CD4-positive, alpha-beta T cell treated with Interleukin-2 at 100 ng/mL for 4 hours (primary cell): ENCODE data around the gene PEX6.

Experiments used
- DNase-seq: peaks from one replicate; pipeline ENCODE4 v3.0.0-alpha.2; 2020; ENCODE audit warnings: low spot score

PEX6 gene

DNA sequence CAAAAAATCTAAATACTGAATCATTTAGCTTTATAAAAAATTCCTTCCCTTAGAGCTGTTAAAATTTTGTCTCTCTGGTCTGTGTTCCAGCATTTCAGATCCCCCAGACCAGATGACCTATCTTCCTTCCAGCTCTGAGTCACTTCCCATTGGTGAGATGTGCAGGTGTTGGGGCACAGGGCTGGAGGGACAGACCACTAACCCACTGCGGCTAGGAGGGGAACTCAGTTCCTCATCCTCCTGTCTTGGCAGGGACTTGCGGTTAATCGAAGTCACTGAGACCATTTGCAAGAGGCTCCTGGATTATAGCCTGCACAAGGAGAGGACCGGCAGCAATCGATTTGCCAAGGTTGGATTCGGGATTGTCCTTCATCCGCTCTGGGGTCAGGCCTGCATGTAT is 43.7 kb downstream of the PEX6 start:
- DNase-seq = no peak

DNA sequence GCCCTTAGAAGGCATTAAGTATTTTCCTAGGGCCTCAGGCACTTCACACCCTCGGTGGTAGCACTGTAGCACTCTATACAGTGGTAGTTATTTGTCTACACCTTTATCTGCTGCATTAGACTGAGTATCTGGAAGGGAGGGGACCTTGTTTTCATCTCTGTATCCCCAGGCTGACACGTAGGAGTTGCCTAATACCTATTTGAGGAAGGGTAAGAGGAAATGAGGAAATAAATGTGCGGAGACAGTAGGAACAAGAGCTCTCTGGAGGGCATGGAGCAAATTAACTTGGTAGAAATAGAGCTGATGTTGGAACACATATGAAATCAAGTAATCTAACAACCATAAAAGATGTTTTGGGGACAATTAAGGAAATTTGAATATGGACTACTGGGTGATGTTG is 45.8 kb downstream of the PEX6 start:
- DNase-seq = no peak

DNA sequence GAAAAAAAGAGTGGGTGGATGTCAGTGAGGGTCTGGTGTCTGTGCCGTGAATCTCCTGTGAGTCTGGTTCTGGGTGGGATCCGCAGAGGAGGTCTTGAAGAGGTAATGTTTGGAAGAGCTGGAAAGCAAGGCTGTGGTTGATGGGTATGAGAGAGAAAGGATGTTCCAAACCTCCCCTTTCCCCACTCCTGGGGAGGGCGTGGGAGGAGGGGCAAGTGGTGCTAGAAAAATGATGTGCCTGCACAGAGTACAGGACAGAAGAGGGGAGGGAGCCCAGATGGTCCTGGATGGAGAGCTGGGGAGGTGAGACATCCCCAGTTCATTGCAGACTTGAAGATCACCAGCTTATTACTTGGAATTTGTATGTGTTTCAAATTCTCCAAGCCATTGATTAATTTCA is 46.6 kb downstream of the PEX6 start:
- DNase-seq = no peak

DNA sequence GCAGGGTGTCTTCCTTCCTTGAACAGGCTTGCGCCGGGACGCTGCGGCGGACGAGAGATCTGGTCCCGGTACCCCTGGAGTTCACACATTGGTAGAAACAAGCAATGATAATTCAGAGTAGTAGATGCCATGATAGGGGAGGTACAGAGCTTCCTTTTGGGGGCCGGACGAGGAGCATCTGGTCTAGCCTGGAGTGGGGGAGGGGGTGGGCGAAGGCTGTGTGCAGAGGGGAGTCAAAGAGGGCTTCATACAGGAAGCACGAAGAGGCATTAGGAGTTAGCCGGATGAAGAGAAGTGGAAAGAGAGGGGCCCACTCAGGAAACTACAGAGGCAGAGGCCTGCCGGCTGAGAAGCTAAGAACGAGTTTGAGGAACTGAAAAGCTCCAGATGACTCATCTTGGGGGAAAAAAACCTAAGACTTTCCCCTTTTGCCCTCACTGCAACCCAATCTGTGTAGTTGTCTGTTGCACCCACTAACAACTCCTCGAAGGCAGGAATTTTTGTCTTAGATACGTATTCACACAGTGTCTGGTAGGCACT is 49.1 kb downstream of the PEX6 start:
- DNase-seq = peak; percentile 75

DNA sequence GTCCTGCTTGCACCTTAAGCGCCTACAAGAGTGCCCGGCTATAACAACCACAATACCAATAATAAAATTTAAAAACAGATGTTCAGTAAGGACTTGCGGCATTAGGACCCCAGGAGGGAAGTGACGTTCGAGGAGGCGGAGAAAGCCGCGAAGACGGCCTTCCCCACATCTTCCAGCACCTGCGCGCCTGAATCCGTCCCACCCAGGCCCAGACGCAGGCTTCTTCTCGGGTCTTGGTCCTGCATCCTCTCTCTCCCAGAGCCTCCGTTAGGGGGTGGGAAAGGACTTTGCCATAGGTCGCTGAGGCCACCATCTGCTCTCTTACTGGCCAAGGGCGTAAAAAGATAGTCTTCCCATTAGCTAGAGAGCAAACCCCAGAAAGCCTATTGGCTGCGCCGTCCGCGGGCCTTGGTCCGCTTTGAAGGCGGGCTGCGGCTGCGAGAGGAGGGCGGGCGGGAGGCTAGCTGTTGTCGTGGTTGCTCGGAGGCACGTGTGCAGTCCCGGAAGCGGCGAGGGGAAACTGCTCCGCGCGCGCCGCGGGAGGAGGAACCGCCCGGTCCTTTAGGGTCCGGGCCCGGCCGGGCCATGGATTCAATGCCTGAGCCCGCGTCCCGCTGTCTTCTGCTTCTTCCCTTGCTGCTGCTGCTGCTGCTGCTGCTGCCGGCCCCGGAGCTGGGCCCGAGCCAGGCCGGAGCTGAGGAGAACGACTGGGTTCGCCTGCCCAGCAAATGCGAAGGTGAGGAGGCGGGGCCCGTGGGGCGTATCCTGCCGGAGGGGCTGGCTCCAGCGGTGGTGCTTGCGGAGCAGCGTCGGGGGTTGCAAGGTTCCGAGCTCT is 49.8 kb downstream of the PEX6 start, which contains the start of gene CNPY3:
Gene CNPY3, plus strand, starts transcription at position 495 of the 835 bp plus-strand sequence. Its CDS starts 91 bp downstream, at position 586.
- DNase-seq = peak; percentile 96

DNA sequence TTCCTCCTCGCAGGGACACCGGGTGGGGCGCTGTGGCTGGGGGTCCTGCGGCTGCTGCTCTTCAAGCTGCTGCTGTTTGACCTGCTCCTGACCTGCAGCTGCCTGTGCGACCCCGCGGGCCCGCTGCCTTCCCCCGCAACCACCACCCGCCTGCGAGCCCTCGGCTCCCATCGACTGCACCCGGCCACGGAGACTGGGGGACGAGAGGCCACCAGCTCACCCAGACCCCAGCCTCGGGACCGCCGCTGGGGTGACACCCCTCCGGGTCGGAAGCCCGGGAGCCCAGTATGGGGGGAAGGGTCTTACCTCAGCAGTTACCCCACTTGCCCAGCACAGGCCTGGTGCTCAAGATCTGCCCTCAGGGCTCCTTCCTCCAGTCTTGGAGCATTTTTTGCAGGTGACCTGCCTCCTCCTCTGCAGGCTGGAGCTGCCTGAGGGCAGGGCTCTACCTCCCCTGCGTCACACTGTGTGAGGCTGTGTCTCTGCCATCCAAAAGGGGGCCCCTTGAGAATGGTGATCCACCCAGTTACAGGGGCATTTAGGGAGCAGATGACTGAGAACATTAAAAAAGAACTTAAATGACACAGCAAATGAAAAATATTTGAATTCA is 53.6 kb downstream of the PEX6 start:
- DNase-seq = no peak

DNA sequence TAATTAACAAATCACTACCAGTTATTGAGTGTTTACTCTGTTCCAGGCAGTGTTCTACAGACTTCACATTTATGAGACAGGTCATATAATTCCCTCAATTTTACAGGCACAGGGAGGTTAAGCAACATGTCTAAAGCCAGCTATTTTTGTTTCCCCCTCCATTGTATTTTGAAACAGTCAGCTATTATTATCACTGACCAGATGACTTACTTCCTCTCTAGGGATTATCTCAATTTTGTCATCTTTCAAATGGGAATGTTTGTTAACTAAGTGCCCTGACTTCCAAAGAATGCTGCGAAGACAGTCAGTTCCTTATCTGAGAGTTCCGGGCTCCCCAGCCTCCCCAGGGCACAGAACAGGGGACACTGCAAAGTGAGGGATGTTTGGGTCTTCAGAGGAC is 55.3 kb downstream of the PEX6 start:
- no peak for DNase-seq

DNA sequence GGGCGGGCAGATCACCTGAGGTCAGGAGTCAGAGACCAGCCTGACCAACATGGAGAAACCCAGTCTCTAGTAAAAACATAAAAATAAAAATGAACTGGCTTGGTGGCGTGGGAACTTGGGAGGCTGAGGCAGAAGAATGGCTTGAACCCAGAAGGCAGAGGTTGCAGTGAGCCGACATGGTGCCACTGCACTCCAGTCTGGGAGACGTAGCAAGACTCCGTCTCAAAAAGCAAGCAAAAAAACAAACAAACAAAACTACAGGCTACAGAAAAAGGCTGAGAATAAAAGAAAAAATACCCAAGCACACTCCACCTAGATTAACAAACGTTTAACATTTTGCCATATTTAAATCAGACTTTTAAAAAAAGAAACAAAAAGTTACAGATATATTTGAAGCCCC is 57.2 kb downstream of the PEX6 start:
- no peak for DNase-seq

DNA sequence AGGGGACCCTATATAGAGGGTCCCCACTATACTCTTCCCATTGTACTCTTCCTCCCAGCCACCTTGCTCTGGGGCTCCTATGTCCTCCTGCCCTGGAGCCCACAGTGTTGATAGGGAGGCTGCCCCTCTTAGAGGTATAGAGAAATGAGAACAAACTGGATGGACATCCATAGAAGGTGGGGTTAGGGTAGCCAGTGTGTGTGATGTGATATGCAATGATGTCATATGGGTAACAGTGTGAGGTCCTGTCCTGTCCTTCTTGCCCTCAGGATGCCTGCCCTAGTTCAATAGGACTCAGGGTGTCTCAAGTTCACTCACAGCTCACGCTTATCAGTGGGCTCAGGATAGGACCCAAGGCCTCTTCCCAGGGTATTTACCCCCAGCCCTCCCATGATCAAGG is 62.7 kb downstream of the PEX6 start:
- DNase-seq = no peak

DNA sequence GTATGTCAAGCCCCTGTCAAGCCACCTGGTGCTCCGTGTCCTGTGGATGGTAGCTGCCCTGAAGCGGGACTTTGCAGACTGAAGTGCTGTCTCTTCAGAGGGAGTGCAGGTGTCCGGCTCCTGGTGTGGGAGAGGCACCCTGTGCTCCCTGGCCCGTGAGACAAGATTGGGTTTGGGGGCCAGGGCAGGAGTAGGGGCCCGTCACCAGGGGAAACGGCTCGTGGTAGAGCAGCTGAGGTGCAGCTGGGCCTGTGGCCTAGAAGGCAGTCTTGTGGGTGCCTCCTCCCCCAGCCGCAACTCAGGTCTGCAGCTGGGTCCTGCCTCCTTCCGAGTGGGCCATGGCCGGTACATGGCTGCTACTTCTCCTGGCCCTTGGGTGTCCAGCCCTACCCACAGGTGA is 63.2 kb downstream of the PEX6 start, which contains the start of gene PTCRA:
Gene PTCRA, plus strand, starts transcription at position 322 of the 400 bp plus-strand sequence. Its CDS starts 17 bp downstream, at position 339.
- no peak for DNase-seq

DNA sequence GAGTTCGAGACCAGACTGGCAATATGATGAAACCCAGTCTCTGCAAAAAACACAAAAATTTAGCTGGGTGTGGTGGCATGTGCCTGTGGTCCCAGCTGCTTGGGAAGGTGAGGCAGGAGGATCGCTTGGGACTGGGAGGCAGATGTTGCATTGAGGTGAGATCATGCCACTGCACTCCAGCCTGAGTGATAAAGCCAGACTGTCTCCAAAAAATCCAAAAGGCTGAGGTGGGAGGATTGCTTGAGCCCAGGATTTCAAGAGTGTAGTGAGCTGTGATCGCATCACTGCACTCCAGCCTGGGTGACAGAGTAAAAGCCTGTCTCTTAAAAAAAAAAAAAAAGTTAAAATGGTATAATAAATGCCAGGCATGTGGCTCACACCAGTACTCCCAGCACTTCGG is 64.4 kb downstream of the PEX6 start:
- DNase-seq = no peak
